D721Med (cell line): ENCODE measurements around the gene ZNF202.

Source experiments
- DNase-seq: peaks from one replicate; pipeline ENCODE4 v3.0.0; 2011; ENCODE audit warnings: low spot score; ENCODE audit not compliant: insufficient read length
- FAIRE-seq: peaks from 2 replicates; lab custom pipeline; 2011; peaks lifted over from hg19 to GRCh38; lab: Jason Lieb, UNC
- CTCF ChIP-seq: IDR thresholded peaks from 2 replicates; pipeline ENCODE4 v1.5.1; 2012; ENCODE audit warnings: mild to moderate bottlenecking, control low read depth; ENCODE audit not compliant: insufficient read depth; ENCODE audit errors: missing control alignments

ZNF202 gene

GRCh38 chr11:123677510-123677909, 64.0 kb downstream of the ZNF202 start:
- DNase-seq, result no peak
- FAIRE-seq, result no peak
- no peak for TF ChIP-seq CTCF

- no peak for TF ChIP-seq CTCF
- FAIRE-seq, result no peak
- no peak for DNase-seq
Observed at GRCh38 chr11:123674297-123674696, 67.2 kb downstream of the ZNF202 start.
